ENCODE measurements around the gene CALML6. TPM values are rescaled to one million over a fixed set of nuclear protein-coding genes. Genes with fewer than 3 reads are reported as not detected.

The CALML6 gene
- total and polyA plus RNA-seq, 2 of the 8 experiments (the other 6 are each of a cell fraction or from before 2014, with no cell fraction given): 0.54 to 1.3 TPM

GRCh38 chr1:1963570-1963969 lies 48.5 kb downstream of the CALML6 start (continued):
- TF ChIP-seq RNF2 (IDR thresholded peaks at IDR 0.05; ENCODE audit: borderline replicate concordance, low read depth, low read length, missing control alignments, poor library complexity, severe bottlenecking) (no peak), CEBPB (IDR thresholded peaks at IDR 0.05; ENCODE audit: low read depth, low read length) (no peak), FOSL1 (IDR thresholded peaks at IDR 0.05; ENCODE audit: insufficient read depth, low read depth, low read length) (no peak), SP4 (IDR thresholded peaks at IDR 0.05; ENCODE audit: low read length) (no peak)
